HG02884 (cell line): ENCODE data around the gene LAMC2.
"Not testable (repeated sequence)": the region's sequence is repeated elsewhere in the genome, so short reads cannot be mapped to it uniquely, and the experiment has no call there.

Source experiments
- ATAC-seq: cut with Tn5 transposase; IDR thresholded peaks from one replicate; pipeline ENCODE4 v1.9.1; 2021; ENCODE audit warnings: mild to moderate bottlenecking, moderate library complexity; ENCODE audit not compliant: unreplicated experiment

The LAMC2 gene

DNA sequence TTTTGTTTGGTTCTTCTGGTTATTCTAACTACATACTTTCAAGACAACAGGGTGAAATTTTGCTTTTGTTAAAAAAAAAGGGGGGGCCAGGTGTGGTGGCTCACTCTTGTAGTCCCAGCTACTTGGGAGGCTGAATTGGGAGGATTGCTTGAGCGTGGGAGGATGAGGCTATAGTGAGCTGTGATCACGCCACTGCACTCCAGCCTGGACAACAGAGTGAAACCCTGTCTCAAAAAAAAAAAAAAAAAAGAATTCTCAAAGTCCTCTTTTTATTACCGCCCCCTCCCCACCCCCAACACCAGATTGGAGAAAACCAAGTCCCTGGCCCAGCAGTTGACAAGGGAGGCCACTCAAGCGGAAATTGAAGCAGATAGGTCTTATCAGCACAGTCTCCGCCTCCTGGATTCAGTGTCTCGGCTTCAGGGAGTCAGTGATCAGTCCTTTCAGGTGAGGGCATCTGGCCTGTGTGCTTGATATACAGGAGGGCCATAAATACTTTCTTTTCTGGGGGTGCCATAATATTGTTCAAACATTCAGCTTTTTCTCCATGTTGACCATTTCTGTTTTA, 50.2 kb downstream of the LAMC2 start:
- no peak for ATAC-seq

DNA sequence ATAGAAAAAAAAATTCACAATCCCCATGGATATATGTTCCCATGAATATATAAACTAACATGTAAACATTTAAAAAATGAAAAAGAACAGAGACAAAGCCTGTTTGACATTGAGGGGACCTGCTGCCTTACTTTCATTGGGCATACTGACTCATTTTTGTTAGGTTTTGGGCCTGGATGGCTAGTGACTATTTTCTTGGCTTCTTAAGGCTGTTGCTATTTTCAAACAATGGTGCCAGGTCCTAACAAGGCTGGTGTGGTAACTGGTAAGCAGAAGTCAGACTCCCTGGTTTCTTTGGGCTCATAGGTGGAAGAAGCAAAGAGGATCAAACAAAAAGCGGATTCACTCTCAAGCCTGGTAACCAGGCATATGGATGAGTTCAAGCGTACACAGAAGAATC, 51.0 kb downstream of the LAMC2 start:
- ATAC-seq, result no peak

DNA sequence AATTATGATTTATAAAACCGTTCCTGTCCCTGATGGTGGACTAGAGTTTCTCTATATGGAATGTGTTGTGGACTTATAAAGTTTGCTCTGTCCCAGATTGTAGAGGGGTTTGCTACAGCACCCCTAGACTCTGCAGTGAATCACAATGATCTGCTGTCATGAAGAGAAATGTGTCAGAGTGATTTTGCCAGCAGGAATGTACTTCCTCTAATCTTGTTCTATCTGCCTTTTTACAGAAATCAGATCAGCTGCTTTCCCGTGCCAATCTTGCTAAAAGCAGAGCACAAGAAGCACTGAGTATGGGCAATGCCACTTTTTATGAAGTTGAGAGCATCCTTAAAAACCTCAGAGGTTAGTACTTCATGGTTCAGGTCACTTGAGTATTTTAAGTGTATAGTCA, 52.0 kb downstream of the LAMC2 start:
- no peak for ATAC-seq

DNA sequence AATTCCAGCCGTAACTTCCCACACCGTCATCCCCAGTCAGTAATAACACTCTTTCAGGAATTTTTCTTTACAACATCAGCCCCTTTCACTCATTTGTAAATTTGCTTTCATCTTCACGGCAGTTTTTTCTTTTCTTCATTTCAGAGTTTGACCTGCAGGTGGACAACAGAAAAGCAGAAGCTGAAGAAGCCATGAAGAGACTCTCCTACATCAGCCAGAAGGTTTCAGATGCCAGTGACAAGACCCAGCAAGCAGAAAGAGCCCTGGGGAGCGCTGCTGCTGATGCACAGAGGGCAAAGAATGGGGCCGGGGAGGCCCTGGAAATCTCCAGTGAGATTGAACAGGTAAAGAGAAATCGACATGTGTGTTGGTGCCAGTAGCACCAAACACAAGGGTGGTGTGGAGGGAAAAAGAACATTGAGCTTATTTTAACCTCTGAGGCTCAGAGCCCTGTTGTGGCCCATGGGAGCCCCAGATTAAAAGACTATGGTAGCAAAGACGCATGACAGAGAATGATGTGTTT, 53.2 kb downstream of the LAMC2 start:
- no peak for ATAC-seq

DNA sequence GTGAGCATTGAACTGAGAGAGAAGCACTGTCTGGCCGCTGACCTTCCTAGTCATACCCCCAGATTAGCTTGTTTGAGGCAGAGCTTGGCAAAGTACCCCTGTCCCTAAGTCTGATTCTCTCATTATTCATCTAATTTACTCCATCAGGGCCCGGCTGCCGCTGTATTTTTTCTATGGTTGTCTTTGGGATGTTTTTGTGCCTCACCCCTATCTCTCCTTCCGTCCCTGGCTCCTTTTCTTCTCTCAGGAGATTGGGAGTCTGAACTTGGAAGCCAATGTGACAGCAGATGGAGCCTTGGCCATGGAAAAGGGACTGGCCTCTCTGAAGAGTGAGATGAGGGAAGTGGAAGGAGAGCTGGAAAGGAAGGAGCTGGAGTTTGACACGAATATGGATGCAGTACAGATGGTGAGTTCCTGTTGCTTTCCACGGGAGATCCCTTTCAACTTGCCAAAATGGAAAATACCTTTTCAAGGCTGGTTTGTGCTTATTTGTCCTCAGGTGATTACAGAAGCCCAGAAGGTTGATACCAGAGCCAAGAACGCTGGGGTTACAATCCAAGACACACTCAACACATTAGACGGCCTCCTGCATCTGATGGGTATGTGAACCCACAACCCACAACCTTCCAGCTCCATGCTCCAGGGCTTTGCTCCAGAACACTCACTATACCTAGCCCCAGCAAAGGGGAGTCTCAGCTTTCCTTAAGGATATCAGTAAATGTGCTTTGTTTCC, 53.9 kb downstream of the LAMC2 start:
- ATAC-seq, result no peak

DNA sequence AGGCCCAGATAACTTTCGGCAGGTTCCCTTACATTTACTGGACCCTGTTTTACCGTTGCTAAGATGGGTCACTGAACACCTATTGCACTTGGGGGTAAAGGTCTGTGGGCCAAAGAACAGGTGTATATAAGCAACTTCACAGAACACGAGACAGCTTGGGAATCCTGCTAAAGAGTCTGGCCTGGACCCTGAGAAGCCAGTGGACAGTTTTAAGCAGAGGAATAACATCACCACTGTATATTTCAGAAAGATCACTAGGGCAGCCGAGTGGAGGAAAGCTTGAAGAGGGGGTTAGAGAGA, 54.4 kb downstream of the LAMC2 start:
- ATAC-seq, result no peak

DNA sequence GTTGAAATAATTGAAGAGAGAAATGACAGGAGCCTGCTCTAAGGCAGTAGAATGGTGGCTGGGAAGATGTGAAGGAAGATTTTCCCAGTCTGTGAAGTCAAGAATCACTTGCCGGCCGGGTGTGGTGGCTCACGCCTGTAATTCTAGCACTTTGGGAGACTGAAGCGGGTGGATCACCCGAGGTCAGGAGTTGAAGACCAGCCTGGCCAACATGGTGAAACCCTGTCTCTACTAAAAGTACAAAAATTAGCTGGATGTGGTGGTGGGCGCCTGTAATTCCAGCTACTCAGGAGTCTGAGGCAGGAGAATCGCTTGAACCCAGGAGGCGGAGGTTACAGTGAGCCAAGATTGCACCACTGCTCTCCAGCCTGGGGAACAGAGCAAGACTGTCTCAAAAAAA, 54.8 kb downstream of the LAMC2 start:
- not testable (repeated sequence) for ATAC-seq

DNA sequence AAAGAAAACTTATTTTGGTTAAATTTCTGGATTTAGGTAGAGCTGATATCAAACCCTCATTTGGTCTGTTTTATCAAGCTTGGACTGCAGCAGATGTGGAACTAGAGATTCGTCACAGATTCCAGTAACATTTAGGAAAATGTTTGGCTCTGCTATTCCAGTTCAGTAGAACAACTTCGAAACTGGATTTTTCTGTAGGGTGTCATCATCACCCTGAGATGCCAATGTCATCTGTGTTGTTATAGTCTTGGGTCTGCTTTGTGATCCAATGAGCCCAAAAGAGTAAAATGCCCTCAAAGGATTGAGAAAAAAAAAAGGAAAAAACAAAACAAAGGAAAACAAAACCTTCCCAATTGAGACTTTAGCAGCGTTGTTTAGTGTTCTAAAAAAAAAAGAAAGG, 55.4 kb downstream of the LAMC2 start:
- no peak for ATAC-seq

DNA sequence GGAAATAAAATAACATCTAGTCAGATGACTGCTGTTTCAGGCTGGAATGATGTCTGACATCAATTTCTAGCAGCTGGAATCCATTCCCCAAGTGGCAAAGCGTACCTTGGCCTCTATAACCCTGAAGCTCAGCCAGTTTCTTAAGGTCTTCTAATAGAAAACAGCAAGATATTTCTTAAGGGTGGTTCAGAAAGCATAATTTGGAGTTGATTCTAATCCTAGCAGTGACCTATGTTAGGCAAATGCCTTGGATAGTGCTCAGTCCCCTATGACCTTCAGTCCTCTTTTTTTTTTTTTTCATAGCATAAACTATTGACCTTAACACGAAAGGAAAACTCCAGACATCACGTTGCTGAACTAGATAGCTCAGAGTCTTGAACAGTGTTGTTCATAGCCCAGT, 56.5 kb downstream of the LAMC2 start:
- ATAC-seq, result no peak

DNA sequence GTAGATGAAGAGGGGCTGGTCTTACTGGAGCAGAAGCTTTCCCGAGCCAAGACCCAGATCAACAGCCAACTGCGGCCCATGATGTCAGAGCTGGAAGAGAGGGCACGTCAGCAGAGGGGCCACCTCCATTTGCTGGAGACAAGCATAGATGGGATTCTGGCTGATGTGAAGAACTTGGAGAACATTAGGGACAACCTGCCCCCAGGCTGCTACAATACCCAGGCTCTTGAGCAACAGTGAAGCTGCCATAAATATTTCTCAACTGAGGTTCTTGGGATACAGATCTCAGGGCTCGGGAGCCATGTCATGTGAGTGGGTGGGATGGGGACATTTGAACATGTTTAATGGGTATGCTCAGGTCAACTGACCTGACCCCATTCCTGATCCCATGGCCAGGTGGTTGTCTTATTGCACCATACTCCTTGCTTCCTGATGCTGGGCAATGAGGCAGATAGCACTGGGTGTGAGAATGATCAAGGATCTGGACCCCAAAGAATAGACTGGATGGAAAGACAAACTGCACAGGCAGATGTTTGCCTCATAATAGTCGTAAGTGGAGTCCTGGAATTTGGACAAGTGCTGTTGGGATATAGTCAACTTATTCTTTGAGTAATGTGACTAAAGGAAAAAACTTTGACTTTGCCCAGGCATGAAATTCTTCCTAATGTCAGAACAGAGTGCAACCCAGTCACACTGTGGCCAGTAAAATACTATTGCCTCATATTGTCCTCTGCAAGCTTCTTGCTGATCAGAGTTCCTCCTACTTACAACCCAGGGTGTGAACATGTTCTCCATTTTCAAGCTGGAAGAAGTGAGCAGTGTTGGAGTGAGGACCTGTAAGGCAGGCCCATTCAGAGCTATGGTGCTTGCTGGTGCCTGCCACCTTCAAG, 57.3 kb downstream of the LAMC2 start:
- no peak for ATAC-seq

DNA sequence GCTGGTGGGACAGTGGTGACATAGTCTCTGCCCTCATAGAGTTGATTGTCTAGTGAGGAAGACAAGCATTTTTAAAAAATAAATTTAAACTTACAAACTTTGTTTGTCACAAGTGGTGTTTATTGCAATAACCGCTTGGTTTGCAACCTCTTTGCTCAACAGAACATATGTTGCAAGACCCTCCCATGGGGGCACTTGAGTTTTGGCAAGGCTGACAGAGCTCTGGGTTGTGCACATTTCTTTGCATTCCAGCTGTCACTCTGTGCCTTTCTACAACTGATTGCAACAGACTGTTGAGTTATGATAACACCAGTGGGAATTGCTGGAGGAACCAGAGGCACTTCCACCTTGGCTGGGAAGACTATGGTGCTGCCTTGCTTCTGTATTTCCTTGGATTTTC, 58.4 kb downstream of the LAMC2 start:
- no peak for ATAC-seq

DNA sequence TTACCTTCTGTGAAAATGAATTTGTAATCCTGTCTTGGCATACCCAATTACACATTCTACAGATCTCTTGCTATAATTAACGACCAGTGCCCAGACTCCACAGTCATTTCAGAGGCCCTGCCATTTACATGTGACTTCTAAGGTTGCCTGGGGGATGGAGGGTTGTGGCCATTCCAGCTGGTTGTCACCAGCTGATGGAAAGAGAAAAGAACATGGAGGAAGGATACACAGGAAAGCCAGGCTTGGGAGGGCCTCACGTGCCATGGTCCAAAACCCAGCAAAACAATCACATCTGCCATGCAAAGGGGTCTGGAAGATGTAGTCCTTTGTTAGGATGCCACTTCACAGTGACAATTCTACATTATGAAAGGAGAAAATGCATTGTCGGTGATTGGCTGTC, 59.3 kb downstream of the LAMC2 start:
- no peak for ATAC-seq

DNA sequence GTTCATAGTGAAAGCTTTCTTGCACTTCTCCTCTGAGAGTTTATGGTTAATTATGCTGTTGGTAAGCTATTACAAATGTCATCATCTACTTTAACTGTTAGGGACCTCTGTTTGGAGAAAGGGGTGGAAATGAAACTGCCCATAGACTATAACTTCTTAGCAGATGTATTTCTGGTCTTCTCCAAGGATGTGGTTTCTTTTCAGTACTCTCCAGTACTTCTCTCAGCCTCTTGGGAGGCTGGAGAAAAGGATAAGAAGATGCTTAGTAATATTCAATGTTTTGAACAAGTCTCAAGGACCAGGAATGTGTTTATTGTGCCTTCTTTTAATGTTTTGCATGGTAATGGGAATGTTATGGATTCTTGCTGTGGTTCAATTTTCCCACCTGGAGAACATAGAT, 60.4 kb downstream of the LAMC2 start:
- ATAC-seq, result no peak

DNA sequence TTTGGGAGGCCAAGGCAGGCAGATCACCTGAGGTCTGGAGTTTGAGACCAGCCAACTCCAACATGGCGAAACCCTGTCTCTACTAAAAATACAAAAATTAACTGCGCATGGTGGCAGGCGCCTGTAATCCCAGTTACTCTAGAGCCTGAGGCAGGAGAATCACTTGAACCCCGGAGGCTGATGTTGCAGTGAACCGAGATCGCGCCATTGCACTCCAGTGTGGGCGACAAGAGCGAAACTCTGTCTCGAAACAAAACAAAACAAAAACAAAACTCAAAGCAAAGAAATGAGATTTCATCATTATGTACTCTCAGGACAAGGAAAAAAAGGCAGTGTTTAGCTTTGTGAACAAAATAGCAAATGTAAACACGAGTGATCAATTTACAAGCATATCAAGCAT, 61.0 kb downstream of the LAMC2 start:
- ATAC-seq, result no peak

DNA sequence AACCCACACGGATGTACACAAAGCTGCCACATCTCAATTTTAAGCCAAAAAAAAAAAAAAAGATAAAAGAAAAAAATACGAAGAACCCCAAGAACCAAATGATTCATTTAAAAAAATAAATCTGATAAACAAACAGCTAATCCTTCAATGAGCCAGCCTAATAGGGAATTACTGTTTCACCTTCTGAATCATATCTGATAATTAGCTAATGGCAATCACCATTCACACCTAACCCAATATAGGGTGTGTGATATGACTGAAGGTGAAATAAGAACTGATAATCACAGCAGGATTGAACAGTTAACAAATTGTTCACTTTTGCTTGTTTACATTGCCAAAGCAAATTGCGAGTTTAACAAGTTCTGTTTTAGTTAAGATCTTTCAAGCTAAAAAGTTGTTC, 61.4 kb downstream of the LAMC2 start:
- ATAC-seq, result no peak

DNA sequence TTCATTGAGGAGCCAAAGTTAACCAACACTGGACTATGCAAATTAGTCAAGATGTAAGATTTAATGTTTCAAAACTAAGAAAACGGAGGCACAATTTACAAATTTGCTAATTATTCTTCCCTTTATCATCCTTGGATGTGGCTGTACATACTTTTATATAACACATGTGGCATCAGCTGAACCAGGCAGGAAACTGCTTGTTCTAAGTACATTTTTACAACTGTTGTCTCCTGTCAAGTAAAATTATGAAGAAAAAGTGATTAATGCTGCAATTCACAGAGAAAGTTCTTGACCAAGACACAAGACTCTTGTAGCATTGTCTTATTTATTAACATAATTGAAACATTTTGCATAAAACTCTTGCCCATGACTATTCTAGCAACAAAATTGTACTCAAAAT, 61.9 kb downstream of the LAMC2 start:
- no peak for ATAC-seq

DNA sequence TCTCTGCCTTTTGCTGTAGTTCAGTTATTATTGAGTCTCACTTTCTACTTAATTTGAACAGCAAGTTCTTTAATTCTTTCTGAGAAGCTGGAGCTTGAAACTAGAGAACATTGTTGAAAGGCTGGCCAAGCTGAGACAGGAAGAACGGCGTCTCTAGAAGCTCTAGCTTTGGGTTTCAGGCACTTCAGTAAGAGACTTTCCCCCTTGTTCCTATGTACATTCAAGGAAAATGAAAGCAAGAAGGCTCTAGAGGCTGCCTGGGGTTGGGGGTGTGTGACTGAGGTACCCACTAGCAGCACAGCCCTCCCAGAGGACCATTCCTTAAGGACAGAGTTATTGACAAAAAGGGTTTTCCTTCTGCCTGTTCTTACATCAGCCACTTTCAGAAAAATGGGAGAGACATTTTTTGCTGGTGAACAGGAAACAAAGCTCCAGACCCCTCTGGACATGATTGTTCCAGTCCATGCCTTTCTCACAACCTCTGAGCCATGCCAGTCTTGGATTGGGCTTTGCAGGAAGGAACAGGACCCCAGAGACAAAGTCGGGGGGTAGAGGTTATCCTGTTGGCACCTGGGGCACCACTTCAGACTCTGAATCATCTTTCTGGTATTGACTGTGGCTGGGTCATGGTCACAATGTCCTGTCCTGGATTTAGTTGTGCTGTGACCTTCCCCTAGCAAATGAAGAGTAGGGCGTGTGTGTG, 63.1 kb downstream of the LAMC2 start:
- no peak for ATAC-seq

DNA sequence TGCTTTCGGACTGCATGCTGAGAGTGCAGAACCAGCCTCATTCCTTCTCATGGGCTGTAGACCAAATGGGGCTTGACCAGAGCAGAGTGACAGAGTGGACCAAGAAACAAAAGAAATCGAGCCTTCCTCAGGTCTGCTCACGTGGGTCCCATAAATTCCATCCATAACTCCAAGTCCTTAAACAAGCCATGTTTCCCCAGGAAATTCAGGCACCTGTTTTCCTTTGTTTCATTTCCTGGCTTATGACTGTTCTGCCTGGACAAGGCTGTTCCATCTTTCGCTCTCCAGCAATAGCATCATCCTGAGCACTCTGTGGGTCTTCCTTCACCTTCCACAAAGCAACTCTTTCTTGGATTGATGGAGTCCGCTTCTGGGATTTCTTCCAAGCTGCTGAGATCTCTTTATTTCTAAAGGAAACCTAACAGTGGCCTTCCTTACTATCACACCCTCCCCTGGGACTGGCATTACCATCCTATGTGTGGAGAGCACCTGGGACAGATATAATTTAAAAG, 63.9 kb downstream of the LAMC2 start:
- ATAC-seq, result no peak

DNA sequence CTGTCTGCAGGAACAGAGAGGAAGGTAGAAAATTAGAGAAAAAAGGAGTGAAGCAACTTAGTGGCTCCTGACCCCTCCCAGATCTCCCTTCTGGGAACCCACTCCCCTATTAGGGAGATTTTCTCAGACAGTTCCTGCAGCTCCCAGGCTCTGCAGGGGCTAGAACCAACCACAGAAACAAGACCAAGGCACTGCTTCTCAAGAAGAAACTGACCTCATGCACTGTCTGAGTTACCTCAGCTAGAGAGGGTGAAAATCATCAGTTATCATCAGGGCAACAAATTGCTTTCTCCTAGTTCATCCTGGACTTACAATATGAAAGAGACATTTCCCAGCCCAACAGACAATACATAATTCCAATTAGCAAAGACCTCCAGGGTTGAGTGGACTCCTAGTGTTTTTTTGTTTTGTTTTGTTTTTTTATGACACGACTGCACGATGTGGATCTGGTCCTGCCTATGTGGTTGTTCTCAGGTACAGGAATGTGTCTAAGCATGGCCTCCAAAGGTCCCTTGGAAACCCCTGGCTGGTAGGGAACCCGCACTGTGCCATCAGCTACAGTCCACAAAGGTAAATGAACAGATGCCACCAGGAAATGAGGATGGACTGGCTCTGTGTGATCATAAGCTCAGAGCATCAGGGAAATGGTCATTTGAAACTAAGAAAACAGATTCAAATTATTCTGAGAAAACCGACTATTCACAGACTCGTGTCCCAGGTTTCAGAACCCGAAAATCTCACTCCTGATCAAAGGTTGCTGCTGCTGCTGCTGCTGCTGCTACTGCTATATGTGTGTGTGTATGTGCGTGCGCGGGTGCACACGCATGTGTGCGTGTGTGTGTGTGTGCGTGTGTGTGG, 65.3 kb downstream of the LAMC2 start:
- no peak for ATAC-seq

DNA sequence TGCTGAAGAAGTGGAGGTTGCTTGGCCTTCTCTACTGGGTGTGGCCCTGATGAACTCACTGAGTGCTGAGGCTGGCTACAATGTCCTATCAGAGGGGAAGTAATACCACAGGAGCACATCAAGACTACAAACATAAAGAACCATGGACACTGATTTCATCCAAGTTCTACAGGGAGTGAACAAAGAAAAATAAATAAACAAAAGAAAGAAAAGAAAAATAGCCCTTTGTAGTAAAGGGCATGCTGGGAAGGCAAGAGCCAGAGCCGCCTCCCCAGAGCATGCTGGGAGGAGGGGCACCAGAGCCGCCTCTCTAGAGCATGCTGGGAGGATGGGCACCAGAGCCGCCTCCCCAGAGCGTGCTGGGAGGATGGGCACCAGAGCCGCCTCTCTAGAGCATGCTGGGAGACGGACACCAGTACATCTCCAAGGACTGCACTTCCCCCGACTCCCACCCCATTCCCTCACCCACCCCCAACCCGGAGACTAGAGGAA, 65.9 kb downstream of the LAMC2 start:
- ATAC-seq, result no peak
